GM19463 (cell line): ENCODE results near the gene PPM1H.
A peak's percentile ranks its signal among the peaks of the same experiment; 100 is the strongest.
"Not testable (repeated sequence)": the region's sequence is repeated elsewhere in the genome, so short reads cannot be mapped to it uniquely, and the experiment has no call there.

Experiments
- ATAC-seq: cut with Tn5 transposase; IDR thresholded peaks from one replicate; pipeline ENCODE4 v1.9.1; 2021; ENCODE audit warnings: mild to moderate bottlenecking, moderate library complexity; ENCODE audit not compliant: unreplicated experiment

PPM1H gene

DNA sequence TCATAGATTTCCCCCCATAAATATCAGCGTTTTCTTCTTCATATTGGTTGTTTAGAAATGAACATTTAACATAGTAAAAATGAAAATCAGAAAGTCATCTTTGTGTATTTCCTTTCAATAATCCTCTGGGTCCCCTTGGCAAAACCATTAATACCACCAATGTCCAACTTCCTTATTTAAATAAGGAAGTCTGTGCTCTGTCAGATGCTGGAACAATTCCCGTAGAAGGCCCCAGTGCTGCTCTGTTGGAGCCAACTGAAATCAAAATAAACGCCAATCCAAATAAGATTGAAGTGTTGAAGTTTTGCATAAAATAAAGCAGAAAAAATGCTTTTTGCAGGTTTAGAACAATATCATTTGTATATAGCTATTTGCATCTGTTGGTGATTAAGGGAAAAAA is 93.1 kb downstream of the PPM1H start:
- no peak for ATAC-seq

DNA sequence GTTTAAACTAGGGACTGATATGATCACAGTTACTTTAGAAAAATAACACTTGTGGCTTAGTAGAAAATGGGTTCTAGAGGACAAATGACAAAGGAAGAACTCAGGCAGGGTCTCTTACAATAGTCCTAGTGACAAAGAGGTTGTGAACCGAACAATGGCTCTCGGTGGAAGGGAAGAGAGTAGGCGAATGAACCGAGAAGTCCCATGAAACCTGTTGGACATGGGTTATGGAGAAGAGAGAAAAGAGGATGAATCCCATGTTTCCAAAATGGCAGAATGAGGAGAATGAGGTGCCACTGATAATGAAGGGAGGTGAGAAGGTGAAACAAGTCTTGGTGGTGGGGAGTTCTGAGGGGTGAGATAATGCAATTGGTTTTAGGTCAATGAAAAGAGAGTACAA is 94.1 kb downstream of the PPM1H start:
- ATAC-seq: no peak

DNA sequence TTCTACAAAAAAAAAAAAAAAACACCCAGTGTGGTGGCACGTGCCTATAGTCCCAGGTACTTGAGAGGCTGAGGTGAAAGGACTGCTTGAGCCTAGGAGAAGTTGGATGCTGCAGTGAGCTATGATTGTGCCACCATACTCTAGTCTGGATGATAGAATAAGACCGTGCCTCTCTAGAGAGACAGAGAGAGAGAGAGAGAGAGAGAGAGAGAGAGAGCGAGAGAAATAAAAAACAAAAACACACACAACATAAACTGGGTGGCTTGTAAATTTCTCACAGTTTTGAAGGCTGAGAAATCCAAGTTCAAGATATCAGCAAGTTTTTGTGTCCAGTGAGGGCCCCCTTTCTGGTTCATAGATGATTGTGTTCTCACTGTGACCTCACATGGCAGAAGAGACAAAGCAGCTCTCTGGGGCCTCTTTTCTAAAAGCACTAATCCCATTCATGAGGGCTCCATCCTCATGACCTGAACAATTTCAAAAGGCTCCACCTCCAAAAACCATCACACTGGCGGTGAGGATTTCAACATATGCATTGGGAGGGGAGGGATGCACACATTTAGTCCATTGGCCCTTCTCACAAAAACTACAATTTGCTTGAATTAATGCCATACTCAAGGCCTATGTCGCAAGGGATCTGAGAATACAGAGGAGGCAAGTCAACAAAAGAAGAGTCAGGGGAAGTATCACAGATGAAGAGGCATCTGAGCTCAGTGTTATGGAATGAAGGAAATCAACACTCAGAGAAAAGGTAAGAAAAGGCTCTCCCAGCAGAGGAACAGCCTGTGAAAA is 94.9 kb downstream of the PPM1H start:
- ATAC-seq: no peak

DNA sequence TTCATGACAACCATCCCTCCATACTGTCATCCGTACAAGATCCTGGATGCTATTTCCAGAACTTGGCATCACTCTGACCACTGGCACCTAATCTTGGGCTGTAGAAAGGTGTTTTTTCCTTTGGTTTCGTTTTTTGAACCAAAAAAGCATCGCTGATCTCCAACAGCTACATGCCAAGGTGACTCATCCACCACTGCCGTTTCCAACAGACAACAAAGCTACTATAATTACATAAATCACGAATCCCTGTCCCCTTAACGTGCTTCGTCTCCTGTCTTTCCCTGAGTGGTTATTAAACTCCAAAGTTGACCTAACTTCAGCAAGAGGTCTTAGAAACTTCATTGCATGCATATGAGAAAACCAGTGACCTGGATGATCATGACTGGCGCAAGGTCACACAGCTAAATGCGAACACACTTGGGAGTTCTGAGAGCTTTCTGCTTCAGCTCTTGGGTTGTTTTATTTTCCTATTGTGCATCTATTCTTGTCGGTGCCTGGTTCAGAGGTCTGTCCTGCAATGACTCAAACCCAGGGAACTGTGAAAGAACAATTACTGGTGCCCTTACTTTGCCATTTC is 99.9 kb downstream of the PPM1H start:
- no peak for ATAC-seq

DNA sequence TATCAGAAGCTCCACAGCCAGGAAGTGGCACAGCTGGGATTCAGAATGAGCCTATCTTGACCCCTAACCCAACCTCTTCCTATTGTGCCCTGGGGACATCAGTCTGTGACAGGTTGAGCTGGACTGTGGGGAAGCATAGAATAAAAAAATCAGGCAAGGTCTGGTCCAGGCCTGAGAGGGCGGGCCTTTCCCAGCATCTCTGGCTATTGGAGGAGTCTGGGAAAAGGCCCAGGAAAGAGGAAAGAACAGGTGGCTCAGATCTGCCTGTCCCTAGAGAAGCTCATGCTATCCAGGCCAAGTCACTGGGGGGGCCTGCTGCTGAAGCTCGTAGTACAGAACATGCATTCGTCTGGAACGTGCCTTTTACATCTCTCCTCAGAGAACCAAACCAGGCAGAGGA is 100.5 kb downstream of the PPM1H start:
- ATAC-seq: no peak

GRCh38 chr12:62833634-62834033 is 101.3 kb downstream of the PPM1H start:
- no peak for ATAC-seq

GRCh38 chr12:62832558-62832957 is 102.4 kb downstream of the PPM1H start:
- ATAC-seq: no peak

- no peak for ATAC-seq
Measured at GRCh38 chr12:62832027-62832426, 102.9 kb downstream of the PPM1H start.

GRCh38 chr12:62827855-62828254 is 107.1 kb downstream of the PPM1H start:
- no peak for ATAC-seq

GRCh38 chr12:62827042-62827441 is 107.9 kb downstream of the PPM1H start:
- ATAC-seq: no peak

GRCh38 chr12:62817556-62818271 is 117.2 kb downstream of the PPM1H start:
- no peak for ATAC-seq

DNA sequence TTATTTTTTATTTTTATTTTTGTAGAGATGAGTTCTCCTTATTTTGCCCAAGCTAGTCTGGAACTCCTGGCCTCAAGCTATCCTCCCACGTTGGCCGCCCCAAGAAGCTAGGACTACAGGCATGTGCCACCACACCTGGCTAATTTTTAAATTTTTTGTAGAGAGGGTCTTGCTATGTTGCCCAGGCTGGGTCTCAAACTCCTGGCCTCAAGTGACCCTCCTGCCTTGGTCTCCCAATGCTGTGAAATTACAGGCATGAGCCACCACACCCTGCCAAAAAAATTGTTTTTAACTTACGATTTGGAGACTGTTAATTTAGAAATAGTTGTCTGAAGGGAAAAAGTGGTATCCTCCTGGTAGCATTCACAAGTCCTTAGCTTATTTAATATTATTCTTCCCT is 120.7 kb downstream of the PPM1H start:
- ATAC-seq: no peak

DNA sequence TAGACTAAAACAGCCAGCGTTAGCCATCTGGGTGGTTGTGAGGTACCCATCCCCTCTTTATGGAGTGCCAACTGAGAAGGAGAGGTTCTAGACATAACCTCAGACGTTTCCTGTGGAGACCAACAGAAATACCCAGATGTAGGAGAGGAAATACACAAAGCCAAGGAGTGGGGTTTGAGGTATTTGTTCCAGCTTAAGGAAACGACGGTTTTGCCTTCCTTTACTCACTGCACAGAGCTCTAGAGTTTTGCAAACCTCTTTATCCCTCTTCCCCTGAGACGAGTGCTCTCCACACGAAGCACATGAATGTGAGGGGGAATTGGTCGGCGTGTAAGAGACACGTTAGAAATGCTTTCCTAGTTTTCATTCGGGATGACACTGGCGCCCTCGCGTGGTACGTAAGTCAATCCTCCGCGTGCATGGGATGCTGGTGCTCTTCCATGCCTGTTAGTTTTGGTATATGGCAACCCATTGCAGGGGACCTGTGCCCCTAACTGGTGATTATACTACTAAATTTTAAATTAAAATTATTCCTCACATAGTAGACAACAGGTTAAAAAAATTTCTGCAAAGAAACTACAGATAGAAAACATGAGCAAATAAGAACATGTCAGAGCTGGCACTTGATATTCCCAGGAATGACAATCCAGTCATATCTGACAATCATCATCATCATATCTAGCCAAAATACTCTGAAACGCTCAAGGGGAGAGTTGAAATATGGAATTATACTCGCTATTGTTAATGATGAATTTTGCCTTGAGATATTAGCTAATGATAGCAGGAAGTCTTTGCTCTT is 121.7 kb downstream of the PPM1H start:
- peak; percentile 71 for ATAC-seq

GRCh38 chr12:62811481-62811880 is 123.5 kb downstream of the PPM1H start:
- not testable (repeated sequence) for ATAC-seq

DNA sequence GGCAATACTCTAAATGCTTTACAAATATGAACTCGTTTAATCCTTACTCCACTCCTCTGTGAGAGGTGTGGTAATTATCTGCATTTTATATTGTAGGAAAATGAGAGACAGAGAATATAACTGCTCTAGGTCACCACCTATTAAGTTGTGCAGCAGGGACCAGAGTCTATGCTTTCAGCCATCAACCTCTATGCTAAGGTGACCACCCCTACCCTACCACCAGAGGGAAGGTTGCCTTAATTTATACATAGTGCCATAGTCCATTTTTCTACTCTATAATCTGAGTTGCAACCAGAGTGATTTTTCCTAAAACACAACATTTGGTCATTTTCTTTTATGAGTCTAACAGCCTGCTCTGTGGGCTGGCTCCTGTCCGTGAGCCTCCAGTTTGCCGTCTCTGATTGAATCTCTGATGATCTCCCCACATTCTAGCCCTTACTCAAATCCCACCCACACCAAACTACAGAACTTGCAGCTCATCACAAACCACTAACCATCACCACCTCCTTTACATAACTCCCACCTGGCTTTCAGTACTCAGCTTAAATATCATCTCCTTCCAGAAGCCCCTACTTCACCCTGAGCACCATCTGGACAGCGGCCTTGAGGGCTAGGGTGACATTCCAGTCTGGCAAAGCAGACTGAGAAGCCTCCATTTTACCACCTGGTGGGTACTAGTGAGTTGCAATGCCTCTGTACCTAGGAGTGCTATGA is 126.6 kb downstream of the PPM1H start:
- peak; percentile 60 for ATAC-seq

DNA sequence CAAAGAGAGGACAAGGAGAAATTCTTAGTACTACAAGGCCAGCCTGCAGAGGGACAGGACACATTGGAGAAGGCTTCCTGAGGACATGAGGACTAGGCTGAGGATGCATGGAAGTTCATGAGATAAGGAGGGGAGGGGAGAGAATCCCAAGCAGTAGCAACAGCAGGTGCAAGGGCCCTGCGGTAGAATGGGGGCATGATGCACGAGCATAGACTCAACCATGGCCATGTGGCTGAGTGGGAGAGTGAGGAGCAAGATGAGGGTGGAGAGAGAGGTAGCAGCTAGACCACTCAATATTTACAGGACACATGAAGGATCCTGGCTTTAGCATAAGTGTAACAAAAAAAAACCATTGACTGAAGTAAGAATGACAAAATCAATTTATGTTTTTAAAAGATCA is 128.1 kb downstream of the PPM1H start:
- no peak for ATAC-seq

DNA sequence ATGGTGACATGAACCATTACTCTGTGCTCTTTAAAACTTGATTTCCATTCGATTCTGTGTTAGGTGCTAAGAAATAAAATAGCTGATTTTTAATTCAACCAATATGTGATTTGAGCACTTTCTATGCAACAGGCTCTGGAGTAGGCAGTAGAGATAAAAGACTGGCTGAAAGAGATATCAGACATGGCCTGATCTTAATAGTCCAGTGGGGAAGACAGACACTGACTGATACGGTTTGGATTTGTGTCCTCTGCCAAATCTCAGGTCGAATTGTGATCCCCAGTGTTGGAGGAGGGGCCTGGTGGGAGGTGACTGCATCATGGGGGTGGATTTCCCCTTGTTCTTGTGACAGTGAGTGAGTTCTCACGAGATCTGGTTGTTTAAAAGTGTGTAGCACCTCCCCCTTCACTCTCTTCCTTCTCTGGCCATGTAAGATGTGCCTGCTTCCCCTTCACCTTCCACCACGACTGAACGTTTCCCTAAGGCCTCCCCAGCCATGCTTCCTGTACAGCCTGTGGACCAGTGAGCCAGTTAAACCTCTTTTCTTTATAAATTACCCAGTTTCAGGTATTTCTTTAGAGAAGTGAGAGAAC is 128.6 kb downstream of the PPM1H start:
- no peak for ATAC-seq

DNA sequence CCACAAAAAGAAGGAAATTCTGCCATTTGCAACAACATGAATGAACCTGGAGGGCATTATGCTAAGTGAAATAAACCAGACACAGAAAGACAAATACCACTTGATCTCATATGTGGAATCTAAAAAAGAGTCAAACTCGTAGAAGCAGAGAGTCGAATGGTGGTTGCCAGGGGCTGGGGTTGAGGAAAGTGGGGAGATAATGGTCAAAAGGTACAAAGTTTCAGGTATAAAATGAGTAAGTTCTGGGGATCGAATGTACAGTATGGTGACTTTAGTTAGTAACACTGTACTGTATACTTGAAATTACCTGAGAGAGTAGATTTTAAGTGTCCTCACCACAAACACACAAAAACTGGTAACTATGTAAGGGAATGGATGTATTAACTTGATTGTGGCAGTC is 129.4 kb downstream of the PPM1H start:
- ATAC-seq: no peak

DNA sequence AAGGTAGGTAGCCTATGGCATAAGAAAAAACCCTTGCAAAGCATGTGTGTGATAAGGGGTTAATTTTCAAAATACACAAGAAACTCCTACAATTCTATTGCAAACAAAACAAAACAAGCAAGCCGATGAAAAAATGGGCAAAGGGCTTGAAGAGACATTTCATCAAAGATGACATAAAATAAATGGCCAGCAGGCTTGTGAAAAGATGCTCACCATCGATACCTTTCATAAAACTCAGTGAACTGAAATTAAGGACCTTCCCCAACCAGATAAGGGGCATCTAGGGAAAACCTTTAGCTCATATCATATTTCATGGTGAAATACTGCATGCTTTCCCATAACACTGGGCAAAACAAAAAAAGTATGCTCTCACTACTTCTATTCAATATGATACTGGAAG is 131.2 kb downstream of the PPM1H start:
- no peak for ATAC-seq

DNA sequence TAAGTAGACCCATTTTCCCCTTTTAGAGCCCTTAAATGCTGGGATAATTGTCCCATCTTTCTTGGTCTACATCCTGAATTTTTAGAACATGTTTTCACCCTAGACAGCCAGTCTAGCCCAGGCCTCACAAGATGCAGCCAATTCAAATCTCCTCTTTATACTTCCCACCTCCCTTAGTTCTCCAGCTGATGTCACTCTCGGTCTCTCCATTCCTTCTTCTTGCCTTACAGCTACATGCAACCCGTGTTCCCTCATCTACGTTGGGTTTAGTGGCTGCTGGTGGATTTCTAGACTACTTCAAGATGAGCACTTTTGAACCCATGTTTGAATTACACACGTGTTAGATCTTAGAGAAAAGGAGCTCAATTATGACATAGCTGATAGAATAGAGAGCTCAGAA is 132.0 kb downstream of the PPM1H start:
- ATAC-seq: no peak
